GM23248 (cell line): ENCODE results near the gene C9orf152.

Experiments used
- EZH2 ChIP-seq: fragments of 200-600 bp; sonication (generic); IDR thresholded peaks from 2 replicates; pipeline ENCODE4 v1.6.1; 2018; ENCODE audit warnings: antibody characterized with exemption, mild to moderate bottlenecking; ENCODE audit not compliant: insufficient read depth, poor library complexity, severe bottlenecking
- EZH2phosphoT487 ChIP-seq: fragments of 200-600 bp; sonication (generic); IDR thresholded peaks from 2 replicates; pipeline ENCODE4 v1.6.1; 2018; ENCODE audit warnings: antibody characterized with exemption, moderate library complexity, mild to moderate bottlenecking, low read depth; ENCODE audit not compliant: insufficient read depth

DNA sequence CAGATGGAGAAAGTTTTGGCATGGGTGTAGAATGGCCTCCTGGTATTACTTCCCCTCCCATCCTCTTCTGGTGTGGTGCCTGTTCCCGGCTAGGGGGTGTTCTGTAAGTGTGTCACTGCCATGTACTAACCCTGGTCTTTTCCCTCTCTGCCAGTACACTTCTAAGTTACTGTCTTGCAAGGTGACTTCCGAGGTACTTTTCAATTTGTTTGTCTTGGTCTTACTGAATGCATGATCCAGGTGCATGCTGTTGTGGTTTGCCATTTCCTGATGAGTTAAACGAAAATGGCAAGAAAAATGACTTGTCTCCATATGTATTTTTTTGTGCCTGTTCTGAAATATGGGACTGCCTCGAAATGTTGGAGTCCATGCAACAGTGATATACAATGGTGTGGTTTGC lies 46.0 kb downstream of the C9orf152 start:
- TF ChIP-seq EZH2 (no peak), EZH2phosphoT487 (no peak)
